Thoracic aorta (tissue), 2 donors: Measurements from ENCODE around the gene RGS4. TPM values are rescaled to one million over a fixed set of nuclear protein-coding genes. Genes with fewer than 3 reads are reported as not detected.

Source experiments
- ATAC-seq: fragments of 150-250 bp; one replicate; pipeline ENCODE4 v1.8.0; 2017; ENCODE audit warnings: low read depth; ENCODE audit not compliant: insufficient number of reproducible peaks, low FRiP score
- DNase-seq: peaks from one replicate; pipeline ENCODE4 v3.0.0-alpha.2; 2020; ENCODE audit warnings: low spot score
- H3K27ac ChIP-seq, 2 donors: fragments of 200-600 bp; sonication (generic); 1 replicate in 1 of 2; 2 replicates in 1 of 2; pipeline ENCODE4 v1.5.1; 2016; ENCODE audit warnings: mild to moderate bottlenecking in 2 of 2, moderate library complexity in 2 of 2
- H3K27me3 ChIP-seq: fragments of 200-600 bp; sonication (generic); replicated peaks from 2 replicates; pipeline ENCODE4 v1.6.0; 2016; ENCODE audit warnings: mild to moderate bottlenecking; ENCODE audit not compliant: insufficient read depth
- H3K36me3 ChIP-seq: fragments of 200-600 bp; sonication (generic); one replicate; pipeline ENCODE4 v1.5.1; 2016
- H3K4me1 ChIP-seq, 2 donors: fragments of 200-600 bp; sonication (generic); 1 replicate in 1 of 2; 2 replicates in 1 of 2; pipeline versions ENCODE4 v1.5.1 to v1.6.0; 2016; ENCODE audit warnings: low read depth in 2 of 2, mild to moderate bottlenecking in 1 of 2; ENCODE audit not compliant: control insufficient read depth in 1 of 2
- H3K4me3 ChIP-seq: fragments of 200-600 bp; sonication (generic); 2 replicates; pipeline ENCODE4 v1.5.1; 2016; ENCODE audit warnings: mild to moderate bottlenecking
- H3K9me3 ChIP-seq: fragments of 200-600 bp; sonication (generic); 2 replicates; pipeline ENCODE4 v1.5.1; 2016
- total RNA-seq, 2 donors: library from RNA; depleted of rRNA; stranded (reverse); fragments of >200 nt; gene quantifications; one replicate each; pipeline versions ENCODE4 v1.1.0 to v1.2.3, GENCODE V29; 2016
- TF ChIP-seq, protein P1 (sequence below): fragments of 200-600 bp; sonication (generic); IDR thresholded peaks from one replicate; pipeline ENCODE4 v1.5.1; 2019; ENCODE audit warnings: antibody characterized with exemption

RGS4 gene
- total RNA-seq, 2 donors from 2014 or later: 32.6 to 52.0 TPM

- no peak for ATAC-seq
- TF ChIP-seq, protein P1, sequence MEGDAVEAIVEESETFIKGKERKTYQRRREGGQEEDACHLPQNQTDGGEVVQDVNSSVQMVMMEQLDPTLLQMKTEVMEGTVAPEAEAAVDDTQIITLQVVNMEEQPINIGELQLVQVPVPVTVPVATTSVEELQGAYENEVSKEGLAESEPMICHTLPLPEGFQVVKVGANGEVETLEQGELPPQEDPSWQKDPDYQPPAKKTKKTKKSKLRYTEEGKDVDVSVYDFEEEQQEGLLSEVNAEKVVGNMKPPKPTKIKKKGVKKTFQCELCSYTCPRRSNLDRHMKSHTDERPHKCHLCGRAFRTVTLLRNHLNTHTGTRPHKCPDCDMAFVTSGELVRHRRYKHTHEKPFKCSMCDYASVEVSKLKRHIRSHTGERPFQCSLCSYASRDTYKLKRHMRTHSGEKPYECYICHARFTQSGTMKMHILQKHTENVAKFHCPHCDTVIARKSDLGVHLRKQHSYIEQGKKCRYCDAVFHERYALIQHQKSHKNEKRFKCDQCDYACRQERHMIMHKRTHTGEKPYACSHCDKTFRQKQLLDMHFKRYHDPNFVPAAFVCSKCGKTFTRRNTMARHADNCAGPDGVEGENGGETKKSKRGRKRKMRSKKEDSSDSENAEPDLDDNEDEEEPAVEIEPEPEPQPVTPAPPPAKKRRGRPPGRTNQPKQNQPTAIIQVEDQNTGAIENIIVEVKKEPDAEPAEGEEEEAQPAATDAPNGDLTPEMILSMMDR: no peak
These were observed 13.6 kb upstream of the RGS4 start for GRCh38 chr1:163055531-163055930.

GRCh38 chr1:163056831-163057230 lies 12.3 kb upstream of the RGS4 start:
- peaks cover 6% of the 10 kb centered on the region for H3K36me3 ChIP-seq
- H3K9me3 ChIP-seq: no peaks in the 10 kb centered on the region
- H3K27me3 ChIP-seq: no peaks in the 10 kb centered on the region
- ATAC-seq (no peak), DNase-seq (no peak)
- no peaks in the 10 kb centered on the region for H3K4me1 ChIP-seq
- no peak overlapping the region for H3K4me3 ChIP-seq
- TF ChIP-seq, protein P1: no peak
- no peak overlapping the region for H3K27ac ChIP-seq

More at GRCh38 chr1:163055531-163055930, 13.6 kb upstream of the RGS4 start:
- Histone ChIP-seq H3K27ac (no peak overlapping the region), H3K4me1 (no peaks in the 10 kb centered on the region), H3K27me3 (no peaks in the 10 kb centered on the region), H3K4me3 (no peak overlapping the region), H3K9me3 (no peaks in the 10 kb centered on the region), H3K36me3 (peaks cover 6% of the 10 kb centered on the region)
- no peak for DNase-seq

- no peaks in the 10 kb centered on the region for H3K27me3 ChIP-seq
- no peaks in the 10 kb centered on the region for H3K36me3 ChIP-seq
- H3K4me1 ChIP-seq: no peaks in the 10 kb centered on the region
- no peak for ATAC-seq
- no peak for DNase-seq
- no peak overlapping the region for H3K4me3 ChIP-seq
- H3K9me3 ChIP-seq: no peaks in the 10 kb centered on the region
- no peak overlapping the region for H3K27ac ChIP-seq
- TF ChIP-seq, protein P1: no peak
These were observed 8.7 kb upstream of the RGS4 start for GRCh38 chr1:163060343-163061007.

GRCh38 chr1:163063143-163063542 lies 6.0 kb upstream of the RGS4 start:
- peaks cover 0 to 3% of the 10 kb centered on the region in 2 donors for H3K4me1 ChIP-seq
- no peak overlapping the region for H3K4me3 ChIP-seq
- H3K36me3 ChIP-seq: no peaks in the 10 kb centered on the region
- ATAC-seq (no peak), DNase-seq (no peak)
- H3K27ac ChIP-seq: no peak overlapping the region
- no peaks in the 10 kb centered on the region for H3K9me3 ChIP-seq
- TF ChIP-seq, protein P1: no peak
- H3K27me3 ChIP-seq: no peaks in the 10 kb centered on the region

GRCh38 chr1:163063610-163064009 lies 5.6 kb upstream of the RGS4 start:
- no peaks in the 10 kb centered on the region for H3K36me3 ChIP-seq
- peaks cover 0 to 7% of the 10 kb centered on the region in 2 donors for H3K4me1 ChIP-seq
- no peak for DNase-seq
- no peaks in the 10 kb centered on the region for H3K27me3 ChIP-seq
- H3K27ac ChIP-seq: no peak overlapping the region
- H3K4me3 ChIP-seq: no peak overlapping the region
- no peaks in the 10 kb centered on the region for H3K9me3 ChIP-seq
- TF ChIP-seq, protein P1: no peak
- no peak for ATAC-seq
